UCSD-AML1 (cell line): ENCODE results near the gene ATG101.
"Not testable (repeated sequence)": the region's sequence is repeated elsewhere in the genome, so short reads cannot be mapped to it uniquely, and the experiment has no call there.

Source experiments
- DNase-seq: peaks from one replicate; lab custom pipeline; 2025; ENCODE audit not compliant: unreplicated experiment; lab: John Stamatoyannopoulos, UW

ATG101 gene

GRCh38 chr12:52097045-52097666, 27.4 kb downstream of the ATG101 start:
- DNase-seq = no peak

- not testable (repeated sequence) for DNase-seq
Measured at GRCh38 chr12:52104431-52105089, 34.8 kb downstream of the ATG101 start.

- not testable (repeated sequence) for DNase-seq
Measured at GRCh38 chr12:52116222-52117125, 46.7 kb downstream of the ATG101 start.

- DNase-seq = not testable (repeated sequence)
Measured at GRCh38 chr12:52117806-52118475, 48.2 kb downstream of the ATG101 start.

GRCh38 chr12:52119398-52120254, 49.8 kb downstream of the ATG101 start:
- DNase-seq = peak; percentile 37

GRCh38 chr12:52120951-52121823, 51.4 kb downstream of the ATG101 start:
- no peak for DNase-seq

GRCh38 chr12:52121824-52122539, 52.2 kb downstream of the ATG101 start:
- peak; percentile 50 for DNase-seq

- DNase-seq = no peak
Measured at GRCh38 chr12:52122540-52122871, 52.7 kb downstream of the ATG101 start.

GRCh38 chr12:52122904-52123303, 53.1 kb downstream of the ATG101 start:
- no peak for DNase-seq

- DNase-seq = no peak
Measured at GRCh38 chr12:52123487-52124186, 53.9 kb downstream of the ATG101 start.

- DNase-seq = no peak
Measured at GRCh38 chr12:52125476-52125900, 55.7 kb downstream of the ATG101 start.

- no peak for DNase-seq
Measured at GRCh38 chr12:52126050-52126604, 56.3 kb downstream of the ATG101 start.
